ENCODE results near the gene DXO. TPM values are rescaled to one million over a fixed set of nuclear protein-coding genes. Genes with fewer than 3 reads are reported as not detected.

DXO gene
- total and polyA plus RNA-seq, 12 donors = 8.4 to 23.4 (median 13.6) TPM

DNA sequence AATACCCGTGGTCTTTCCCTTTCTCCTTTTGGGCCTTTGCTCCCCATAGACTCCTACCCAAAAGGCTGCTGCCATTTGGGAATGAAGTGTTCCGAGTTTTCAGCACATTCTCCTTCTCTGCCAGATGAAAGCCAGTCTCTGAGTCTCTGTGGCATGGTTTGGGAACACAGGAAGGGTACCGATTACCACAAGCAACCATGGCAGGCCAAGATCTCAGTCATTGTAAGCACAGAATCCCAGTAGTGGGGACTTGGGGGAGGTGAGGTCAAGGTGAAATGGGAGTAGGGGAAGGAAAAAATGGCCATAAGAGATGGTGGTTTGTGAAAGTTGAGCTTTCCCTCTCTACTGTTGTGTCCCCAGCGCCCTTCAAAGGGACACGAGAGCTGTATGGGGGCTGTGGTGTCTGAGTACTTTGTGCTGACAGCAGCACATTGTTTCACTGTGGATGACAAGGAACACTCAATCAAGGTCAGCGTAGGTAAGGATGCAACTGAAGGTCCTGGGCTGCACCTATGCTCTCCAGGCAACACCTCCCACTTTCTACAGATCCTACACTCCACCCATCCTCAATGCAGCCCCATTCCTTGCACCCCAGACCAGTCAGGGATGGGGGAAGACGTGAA, 21.9 kb downstream of the DXO start:
- TF ChIP-seq, protein P1, sequence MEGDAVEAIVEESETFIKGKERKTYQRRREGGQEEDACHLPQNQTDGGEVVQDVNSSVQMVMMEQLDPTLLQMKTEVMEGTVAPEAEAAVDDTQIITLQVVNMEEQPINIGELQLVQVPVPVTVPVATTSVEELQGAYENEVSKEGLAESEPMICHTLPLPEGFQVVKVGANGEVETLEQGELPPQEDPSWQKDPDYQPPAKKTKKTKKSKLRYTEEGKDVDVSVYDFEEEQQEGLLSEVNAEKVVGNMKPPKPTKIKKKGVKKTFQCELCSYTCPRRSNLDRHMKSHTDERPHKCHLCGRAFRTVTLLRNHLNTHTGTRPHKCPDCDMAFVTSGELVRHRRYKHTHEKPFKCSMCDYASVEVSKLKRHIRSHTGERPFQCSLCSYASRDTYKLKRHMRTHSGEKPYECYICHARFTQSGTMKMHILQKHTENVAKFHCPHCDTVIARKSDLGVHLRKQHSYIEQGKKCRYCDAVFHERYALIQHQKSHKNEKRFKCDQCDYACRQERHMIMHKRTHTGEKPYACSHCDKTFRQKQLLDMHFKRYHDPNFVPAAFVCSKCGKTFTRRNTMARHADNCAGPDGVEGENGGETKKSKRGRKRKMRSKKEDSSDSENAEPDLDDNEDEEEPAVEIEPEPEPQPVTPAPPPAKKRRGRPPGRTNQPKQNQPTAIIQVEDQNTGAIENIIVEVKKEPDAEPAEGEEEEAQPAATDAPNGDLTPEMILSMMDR (IDR thresholded peaks at IDR 0.05) = no peak

DNA sequence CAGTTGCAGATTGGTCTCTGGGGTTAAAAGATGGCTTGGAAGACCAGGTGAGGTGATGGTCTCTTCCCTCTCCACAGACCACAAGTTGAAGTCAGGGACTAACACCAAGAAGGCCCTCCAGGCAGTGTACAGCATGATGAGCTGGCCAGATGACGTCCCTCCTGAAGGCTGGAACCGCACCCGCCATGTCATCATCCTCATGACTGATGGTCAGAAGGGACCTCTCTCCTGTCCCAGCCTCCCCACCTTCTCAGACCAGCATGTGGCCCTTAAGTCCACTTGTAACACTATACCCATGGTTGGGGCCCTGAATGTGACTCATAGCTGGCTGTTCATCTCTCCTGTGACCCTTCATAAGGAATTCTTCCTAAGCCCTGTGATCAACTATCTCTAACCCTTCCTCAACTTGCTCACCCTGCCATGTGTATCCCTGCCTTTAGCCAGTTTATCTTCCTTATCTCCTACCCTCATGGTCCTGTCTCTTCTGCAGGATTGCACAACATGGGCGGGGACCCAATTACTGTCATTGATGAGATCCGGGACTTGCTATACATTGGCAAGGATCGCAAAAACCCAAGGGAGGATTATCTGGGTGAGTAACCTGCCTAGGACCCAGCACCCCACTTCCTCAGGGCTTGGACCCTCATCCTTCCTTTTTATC, 23.1 kb downstream of the DXO start:
- Histone ChIP-seq H3K27me3 (peaks cover 0 to 8% (median 0%) of the 10 kb centered on the region in 7 donors), H3K27ac (no peak overlapping the region), H3K9me3 (no peaks in the 10 kb centered on the region), H3K4me1 (peaks cover 0 to 18% (median 4%) of the 10 kb centered on the region in 9 donors), H3K36me3 (peaks cover 0 to 38% (median 18%) of the 10 kb centered on the region in 9 donors), H3K4me3 (no peak overlapping the region)
- intact Hi-C loops (cut with DNase I) = loop anchor here in 2 of 10 donors (10.0 kb wide), 2 partner anchors 264 to 274 kb away; partner anchors contain the start of gene LY6G5C (in 1 of the 2)
- 84 to 88% methylated on average over 6 of the region's 6 CpGs for WGBS, 2 donors
- ATAC-seq (no peak), DNase-seq (no peak)
- TF ChIP-seq, protein P1 (IDR thresholded peaks at IDR 0.05) = no peak

More for the DNA sequence above, 21.9 kb downstream of the DXO start:
- Histone ChIP-seq H3K27ac (no peak overlapping the region), H3K9me3 (no peaks in the 10 kb centered on the region), H3K27me3 (no peaks in the 10 kb centered on the region), H3K4me3 (no peak overlapping the region), H3K4me1 (peaks cover 0 to 15% (median 4%) of the 10 kb centered on the region in 9 donors), H3K36me3 (peaks cover 0 to 50% (median 28%) of the 10 kb centered on the region in 9 donors)
- 71 to 85% methylated on average over 7 of the region's 7 CpGs for WGBS, 2 donors
- intact Hi-C loops (cut with DNase I) = loop anchor here in 9 of 10 donors (5.0 to 10.0 kb wide), 8 partner anchors 45 to 405 kb away; partner anchors contain the start of genes LY6G5C (in 5 of the 9), ZBTB12 (in 5 of the 9), ATP6V1G2 (in 3 of the 9) and DDX39B (in 3 of the 9)
- DNase-seq = no peak
- no peak for ATAC-seq

DNA sequence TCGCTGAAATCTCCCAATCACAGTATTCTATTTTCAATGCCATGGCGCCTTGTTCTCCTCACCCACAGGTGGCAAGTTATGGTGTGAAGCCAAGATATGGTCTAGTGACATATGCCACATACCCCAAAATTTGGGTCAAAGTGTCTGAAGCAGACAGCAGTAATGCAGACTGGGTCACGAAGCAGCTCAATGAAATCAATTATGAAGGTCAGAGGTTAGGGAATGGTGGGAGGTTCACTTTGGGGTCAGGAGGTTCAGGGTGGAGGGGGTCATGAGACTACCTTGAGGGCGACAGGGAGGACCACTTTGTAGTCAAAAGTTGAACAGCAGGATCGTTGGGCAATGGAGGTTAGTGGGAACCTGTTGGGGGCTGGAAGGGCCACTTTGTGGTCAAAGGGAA, 23.6 kb downstream of the DXO start:
- TF ChIP-seq, protein P1 (IDR thresholded peaks at IDR 0.05) = no peak
- intact Hi-C loops (cut with DNase I) = loop anchor here in 2 of 10 donors (10.0 kb wide), 2 partner anchors 264 to 274 kb away; partner anchors contain the start of gene LY6G5C (in 1 of the 2)

DNA sequence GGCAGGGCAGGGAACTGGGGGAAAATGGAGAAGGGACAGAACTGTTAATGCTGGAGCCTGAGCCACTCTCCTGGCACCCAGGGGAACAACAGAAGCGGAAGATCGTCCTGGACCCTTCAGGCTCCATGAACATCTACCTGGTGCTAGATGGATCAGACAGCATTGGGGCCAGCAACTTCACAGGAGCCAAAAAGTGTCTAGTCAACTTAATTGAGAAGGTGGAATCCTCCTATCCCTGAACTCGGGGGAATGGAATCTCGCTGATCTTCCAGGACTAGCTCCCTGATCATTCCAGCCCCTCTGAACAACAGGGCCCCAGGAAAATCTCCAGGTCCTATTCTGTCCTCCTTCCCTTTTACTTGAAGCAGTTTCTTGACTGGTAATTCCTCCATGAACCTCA, 24.1 kb downstream of the DXO start:
- TF ChIP-seq, protein P1 (IDR thresholded peaks at IDR 0.05) = no peak
- Histone ChIP-seq H3K36me3 (peaks cover 0 to 30% (median 8%) of the 10 kb centered on the region in 9 donors), H3K4me3 (no peak overlapping the region), H3K27ac (no peak overlapping the region), H3K27me3 (peaks cover 0 to 17% (median 0%) of the 10 kb centered on the region in 7 donors), H3K9me3 (no peaks in the 10 kb centered on the region), H3K4me1 (peaks cover 0 to 18% (median 4%) of the 10 kb centered on the region in 9 donors)
- DNase-seq = no peak
- 88 to 92% methylated on average over 4 of the region's 4 CpGs for WGBS, 2 donors
- no peak for ATAC-seq
- intact Hi-C loops (cut with DNase I) = loop anchor here in 2 of 10 donors (10.0 kb wide), 2 partner anchors 263 to 273 kb away; partner anchors contain the start of gene LY6G5C (in 1 of the 2)

More for the DNA sequence above, 23.6 kb downstream of the DXO start:
- peaks cover 0 to 18% (median 4%) of the 10 kb centered on the region in 9 donors for H3K4me1 ChIP-seq
- DNase-seq (no peak), ATAC-seq (no peak)
- H3K27ac ChIP-seq = no peak overlapping the region
- no peak overlapping the region for H3K4me3 ChIP-seq
- peaks cover 0 to 13% (median 0%) of the 10 kb centered on the region in 7 donors for H3K27me3 ChIP-seq
- no peaks in the 10 kb centered on the region for H3K9me3 ChIP-seq
- 81 to 84% methylated on average over 5 of the region's 5 CpGs for WGBS, 2 donors
- peaks cover 0 to 33% (median 12%) of the 10 kb centered on the region in 9 donors for H3K36me3 ChIP-seq

Measured in heart right ventricle (tissue), 16 donors.